ENCODE data around the gene FNIP1. TPM values are rescaled to one million over a fixed set of nuclear protein-coding genes. Genes with fewer than 3 reads are reported as not detected.

FNIP1 gene
- total and polyA plus RNA-seq, 8 donors = 3.2 to 86.1 (median 16.7) TPM

- no peaks in the 10 kb centered on the region for H3K4me1 ChIP-seq
- 88 to 100% (median 93%) methylated on average over 1 of the region's 1 CpG for WGBS, 5 donors
- H3K36me3 ChIP-seq = peaks cover 12 to 60% (median 57%) of the 10 kb centered on the region in 4 donors
- no peak for DNase-seq
- intact Hi-C loops (cut with DNase I; ENCODE audit: low total_unique reads) = no loop called here
- no peak overlapping the region for H3K27ac ChIP-seq
- H3K4me3 ChIP-seq = no peak overlapping the region
- TF ChIP-seq CTCF (IDR thresholded peaks at IDR 0.05) = no peak
- TF ChIP-seq POLR2AphosphoS5 (IDR thresholded peaks at IDR 0.05) = no peak
- no peak for TF ChIP-seq EP300 (IDR thresholded peaks at IDR 0.05)
- no peak for TF ChIP-seq POLR2A (IDR thresholded peaks at IDR 0.05)
- no peaks in the 10 kb centered on the region for H3K27me3 ChIP-seq
- H3K9me3 ChIP-seq = no peaks in the 10 kb centered on the region
Measured at GRCh38 chr5:131693894-131694293, 102.9 kb downstream of the FNIP1 start.

GRCh38 chr5:131685516-131686171 lies 111.2 kb downstream of the FNIP1 start:
- H3K4me1 ChIP-seq = peaks cover 0 to 15% (median 4%) of the 10 kb centered on the region in 4 donors
- H3K9me3 ChIP-seq = no peaks in the 10 kb centered on the region
- H3K4me3 ChIP-seq = no peak overlapping the region
- intact Hi-C loops (cut with DNase I; ENCODE audit: low total_unique reads) = no loop called here
- no peaks in the 10 kb centered on the region for H3K27me3 ChIP-seq
- TF ChIP-seq POLR2A (IDR thresholded peaks at IDR 0.05) (no peak), CTCF (IDR thresholded peaks at IDR 0.05) (no peak), POLR2AphosphoS5 (IDR thresholded peaks at IDR 0.05) (no peak), EP300 (IDR thresholded peaks at IDR 0.05) (no peak)
- DNase-seq = peak in 1 of 2 donors; percentile 16
- WGBS, 5 donors = 90 to 96% (median 92%) methylated on average over 7 of the region's 7 CpGs
- no peak overlapping the region for H3K27ac ChIP-seq
- H3K36me3 ChIP-seq = peaks cover 10 to 31% (median 30%) of the 10 kb centered on the region in 4 donors

GRCh38 chr5:131684595-131684994 lies 112.2 kb downstream of the FNIP1 start:
- no peaks in the 10 kb centered on the region for H3K27me3 ChIP-seq
- no peak for DNase-seq
- H3K4me1 ChIP-seq = peaks cover 0 to 15% (median 4%) of the 10 kb centered on the region in 4 donors
- TF ChIP-seq EP300 (IDR thresholded peaks at IDR 0.05) (no peak), POLR2A (IDR thresholded peaks at IDR 0.05) (no peak), CTCF (IDR thresholded peaks at IDR 0.05) (no peak), POLR2AphosphoS5 (IDR thresholded peaks at IDR 0.05) (no peak)
- no peak overlapping the region for H3K4me3 ChIP-seq
- H3K36me3 ChIP-seq = peaks cover 0 to 26% (median 21%) of the 10 kb centered on the region in 4 donors
- intact Hi-C loops (cut with DNase I; ENCODE audit: low total_unique reads) = no loop called here
- H3K9me3 ChIP-seq = no peaks in the 10 kb centered on the region
- H3K27ac ChIP-seq = no peak overlapping the region

GRCh38 chr5:131684051-131684450 lies 112.8 kb downstream of the FNIP1 start:
- no peaks in the 10 kb centered on the region for H3K9me3 ChIP-seq
- H3K4me1 ChIP-seq = peaks cover 0 to 15% (median 4%) of the 10 kb centered on the region in 4 donors
- 72 to 84% (median 79%) methylated on average over 1 of the region's 1 CpG for WGBS, 5 donors
- DNase-seq = no peak
- no peak overlapping the region for H3K27ac ChIP-seq
- intact Hi-C loops (cut with DNase I; ENCODE audit: low total_unique reads) = no loop called here
- H3K36me3 ChIP-seq = peaks cover 0 to 29% (median 25%) of the 10 kb centered on the region in 4 donors
- TF ChIP-seq POLR2AphosphoS5 (IDR thresholded peaks at IDR 0.05) = no peak
- TF ChIP-seq EP300 (IDR thresholded peaks at IDR 0.05) = no peak
- no peak for TF ChIP-seq POLR2A (IDR thresholded peaks at IDR 0.05)
- no peak for TF ChIP-seq CTCF (IDR thresholded peaks at IDR 0.05)
- no peaks in the 10 kb centered on the region for H3K27me3 ChIP-seq
- H3K4me3 ChIP-seq = no peak overlapping the region

Data from stomach (tissue), 9 donors.